Measurements from ENCODE around the gene DUOXA2.
"Not testable (repeated sequence)": the region's sequence is repeated elsewhere in the genome, so short reads cannot be mapped to it uniquely, and the experiment has no call there.

DUOXA2 gene

DNA sequence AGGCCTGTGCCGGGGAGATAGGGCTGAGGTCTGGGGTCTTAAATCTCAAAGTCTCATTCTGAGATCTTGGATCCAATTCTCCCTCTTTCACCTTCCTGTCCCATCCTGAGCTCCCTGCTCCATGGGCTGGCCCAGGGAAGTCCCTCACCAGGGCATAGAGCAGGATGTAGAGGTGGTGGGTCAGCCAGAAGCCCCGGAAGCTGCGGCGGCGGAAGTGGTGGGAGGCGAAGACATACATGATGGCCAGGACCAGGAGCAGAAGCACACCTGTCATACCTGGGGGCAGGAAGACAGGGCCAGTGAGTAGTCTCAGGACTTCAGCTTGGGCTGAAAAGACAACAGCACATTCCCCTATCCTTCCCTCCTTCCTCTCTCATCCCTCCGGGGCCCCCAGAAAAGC, 16.7 kb upstream of the DUOXA2 start:
- DNase-seq = no peak

DNA sequence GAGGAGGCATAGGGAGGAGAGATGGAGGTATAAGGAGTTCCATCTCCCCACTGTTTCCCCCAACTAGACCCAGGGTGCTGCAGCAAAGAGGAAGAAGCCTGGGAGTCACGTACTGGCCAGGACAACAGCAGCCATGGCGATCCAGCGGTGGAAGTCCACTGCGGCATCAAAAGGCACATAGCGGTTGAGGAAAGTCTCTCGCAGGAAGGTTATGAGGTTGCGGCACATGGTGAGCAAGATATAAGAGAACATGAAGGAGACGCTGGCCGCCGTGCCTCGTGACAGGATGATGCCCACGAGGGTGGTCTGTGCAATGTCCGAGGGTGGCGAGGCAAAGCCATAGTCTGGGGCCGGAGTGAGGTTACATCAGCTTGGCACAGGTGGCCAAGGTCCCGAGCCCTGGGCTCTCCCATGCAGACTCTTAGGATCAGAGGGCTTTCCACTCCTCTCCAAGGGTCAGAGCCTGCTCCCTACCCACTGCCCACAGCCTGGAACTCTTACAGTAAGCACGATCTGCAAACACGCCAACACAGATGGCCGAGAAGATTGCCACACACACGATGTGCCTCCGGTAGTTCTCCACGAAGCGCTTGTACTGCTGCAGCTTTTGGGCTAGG, 14.5 kb upstream of the DUOXA2 start:
- DNase-seq = no peak

DNA sequence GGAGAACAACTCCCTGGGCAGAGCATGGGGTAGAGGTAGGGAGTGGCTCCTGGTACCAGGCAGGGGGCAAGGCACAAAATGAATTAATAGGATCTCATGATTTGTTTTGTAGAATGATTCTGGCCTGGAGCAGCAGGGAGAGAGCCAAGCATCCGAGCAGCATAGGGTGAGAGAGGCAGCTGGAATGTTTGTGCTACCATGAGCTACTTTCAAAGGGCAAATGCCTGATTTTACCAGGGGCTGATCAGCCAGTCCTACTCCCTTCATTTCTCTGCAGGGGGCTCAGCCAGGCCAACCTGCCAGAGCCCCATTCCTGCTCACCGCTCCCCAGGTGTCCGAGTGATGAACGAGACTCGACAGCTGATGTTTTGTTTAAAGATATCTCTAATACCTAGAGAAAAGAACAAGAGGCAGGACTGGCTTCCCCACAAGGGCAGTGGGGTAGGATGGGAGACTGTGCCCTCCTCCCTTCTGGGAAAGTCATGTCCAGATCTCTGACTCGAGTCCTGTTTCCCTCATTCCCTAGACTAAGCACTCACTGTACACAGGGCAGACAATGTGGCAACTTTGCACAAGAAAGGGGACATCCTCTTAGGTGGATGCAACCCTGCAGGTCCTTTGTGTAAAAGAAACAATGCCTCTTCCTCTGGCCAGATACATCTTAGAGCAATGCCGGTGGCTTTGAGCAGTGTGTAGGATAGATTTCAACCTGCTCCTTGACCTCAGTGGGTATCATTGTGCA, 13.1 kb upstream of the DUOXA2 start:
- no peak for DNase-seq

DNA sequence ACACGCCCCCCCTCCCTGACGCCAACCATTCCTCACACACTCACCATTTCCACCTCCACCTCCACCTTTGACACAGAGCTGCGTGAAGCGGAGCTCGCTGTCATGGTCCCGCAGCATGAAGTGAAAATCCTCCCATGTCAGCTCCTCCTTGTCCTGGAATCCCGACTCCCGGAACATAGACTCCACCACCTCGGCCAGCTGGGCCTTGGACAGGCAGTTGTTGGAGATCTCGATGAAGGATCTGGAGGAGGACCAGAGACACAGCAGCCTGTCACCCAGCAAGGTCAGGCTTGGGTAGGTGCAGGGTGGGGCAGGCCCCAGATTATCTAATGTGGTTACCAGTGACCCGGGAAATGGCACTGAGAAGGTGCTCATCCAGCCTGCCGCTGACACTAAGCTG, 12.4 kb upstream of the DUOXA2 start:
- DNase-seq = no peak

DNA sequence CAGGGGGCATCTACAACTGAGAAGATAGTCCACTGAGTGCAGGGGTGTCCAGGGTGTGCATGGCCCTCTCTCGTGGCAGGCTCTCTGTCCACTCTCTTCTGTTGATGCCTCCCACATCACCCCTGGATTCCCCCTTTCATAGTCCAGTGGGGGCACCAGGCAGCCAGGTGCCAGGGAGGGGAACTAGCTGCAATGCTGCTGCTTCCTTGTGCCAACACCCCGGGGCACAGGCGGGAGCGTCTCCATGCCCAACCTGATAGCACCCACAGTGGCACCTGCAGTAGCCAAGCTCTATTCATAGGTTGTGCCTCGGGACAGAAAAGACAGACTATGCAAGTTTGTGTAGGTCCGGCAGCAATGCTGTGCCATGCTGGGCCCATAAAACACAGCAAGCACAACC, 11.9 kb upstream of the DUOXA2 start:
- DNase-seq = no peak

DNA sequence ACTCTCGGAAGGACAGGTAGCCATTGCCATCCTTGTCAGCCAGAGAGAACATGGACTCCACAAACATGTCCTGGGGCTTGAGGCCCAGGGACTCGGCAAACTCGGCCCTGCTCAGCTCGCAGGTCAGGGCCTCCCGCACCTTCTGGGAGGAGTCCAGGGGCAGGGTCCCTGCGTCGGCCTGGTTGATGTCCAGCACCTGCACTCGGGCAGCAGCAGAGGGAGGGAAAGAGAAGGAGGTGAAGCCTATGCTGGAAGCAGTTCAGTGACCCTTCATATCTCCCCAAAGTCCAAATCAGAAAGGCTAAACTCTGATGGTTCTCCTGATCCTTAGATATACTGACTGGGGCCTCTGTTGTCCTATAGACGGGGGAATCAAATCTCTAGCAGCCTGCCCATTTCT, 10.0 kb upstream of the DUOXA2 start:
- DNase-seq = not testable (repeated sequence)

DNA sequence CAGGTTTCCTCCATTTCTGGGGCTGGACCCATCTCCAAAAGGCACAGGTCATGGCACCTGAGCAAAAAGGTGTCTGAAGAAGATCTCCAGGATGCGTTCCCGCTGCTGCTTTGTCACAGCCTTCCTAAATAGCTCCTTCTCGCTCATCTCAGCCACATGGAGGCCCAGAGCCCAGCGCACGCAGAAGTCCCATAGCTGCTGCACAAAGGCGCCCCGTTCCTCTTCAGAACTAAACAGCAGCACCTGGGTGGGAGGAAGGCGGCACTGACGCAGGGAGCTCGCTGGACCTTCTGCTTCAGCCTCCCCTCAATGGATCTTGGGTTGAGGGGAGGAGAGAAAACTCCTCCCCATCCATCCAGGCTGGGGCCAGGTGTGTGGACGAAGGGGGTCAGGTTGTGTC, 8.5 kb upstream of the DUOXA2 start:
- DNase-seq = no peak

DNA sequence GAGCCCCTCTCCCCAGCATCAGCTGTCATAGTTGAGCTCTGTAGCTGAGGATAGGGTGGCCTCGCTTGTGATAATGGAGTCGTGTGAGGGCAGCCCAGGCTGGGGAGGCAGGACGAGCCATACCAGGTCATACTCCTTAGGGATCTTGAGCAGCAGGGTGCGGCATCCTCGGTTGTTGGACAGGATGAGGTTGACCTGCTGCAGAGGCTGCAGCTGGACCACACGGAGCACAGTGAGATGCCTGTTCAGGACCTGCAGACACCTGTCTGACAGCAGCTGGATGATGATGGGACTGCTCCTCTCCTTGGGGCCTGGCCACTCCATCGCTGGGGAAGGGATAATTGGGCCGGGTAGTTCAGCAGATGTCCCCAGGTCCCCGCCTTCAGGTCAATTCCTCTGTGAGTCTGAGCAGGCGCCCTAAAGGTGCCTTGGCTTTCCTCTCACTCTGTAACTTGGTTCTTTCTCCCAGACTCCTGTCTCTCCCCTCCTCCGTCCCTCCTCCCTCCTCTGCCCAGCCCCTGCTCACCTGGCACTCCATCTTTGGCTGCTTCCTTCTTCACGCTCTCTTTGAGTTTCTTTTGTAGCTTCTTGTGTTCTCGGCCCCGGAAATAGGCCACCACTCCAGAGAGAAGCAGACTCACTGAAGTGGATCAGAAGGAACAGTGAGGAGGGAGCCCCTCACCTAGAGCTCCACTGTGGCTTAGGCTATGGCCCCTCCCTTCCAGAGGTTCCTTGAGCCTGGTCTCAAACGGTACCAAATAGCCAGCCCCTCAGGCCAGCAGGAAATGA, 7.9 kb upstream of the DUOXA2 start:
- DNase-seq = no peak

DNA sequence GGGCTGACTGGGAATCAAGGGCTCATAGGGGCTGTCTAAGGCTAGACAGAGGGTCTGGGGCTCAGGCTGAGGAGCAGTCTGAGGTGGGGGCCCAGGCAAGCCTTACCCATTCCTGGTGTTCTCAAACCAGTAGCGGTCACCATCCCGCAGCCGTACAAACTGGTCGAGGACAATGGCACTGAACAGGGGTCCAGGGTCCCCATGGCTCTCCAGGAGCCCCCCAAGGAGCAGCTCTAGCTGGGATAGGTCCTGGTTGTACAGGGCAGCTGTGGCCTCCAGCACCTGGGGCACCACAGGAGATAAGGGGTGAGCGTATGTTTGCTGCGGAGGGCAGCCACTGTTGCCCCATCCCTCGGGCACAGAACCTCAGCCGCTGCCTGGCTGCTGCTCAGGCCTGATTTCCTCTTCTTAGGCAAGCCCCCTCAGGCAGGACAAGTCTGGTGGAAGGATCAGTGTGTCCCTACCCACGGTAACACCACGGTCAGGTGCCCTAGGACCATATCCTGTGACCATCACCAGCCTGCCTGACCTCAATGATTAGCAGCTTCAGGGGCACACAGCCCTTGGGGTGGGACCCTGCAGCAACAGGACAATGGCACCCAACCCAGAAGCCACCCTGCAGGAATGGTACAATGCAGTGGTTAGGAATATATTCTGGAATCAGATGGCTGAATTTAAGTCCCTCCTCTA, 6.0 kb upstream of the DUOXA2 start:
- no peak for DNase-seq

DNA sequence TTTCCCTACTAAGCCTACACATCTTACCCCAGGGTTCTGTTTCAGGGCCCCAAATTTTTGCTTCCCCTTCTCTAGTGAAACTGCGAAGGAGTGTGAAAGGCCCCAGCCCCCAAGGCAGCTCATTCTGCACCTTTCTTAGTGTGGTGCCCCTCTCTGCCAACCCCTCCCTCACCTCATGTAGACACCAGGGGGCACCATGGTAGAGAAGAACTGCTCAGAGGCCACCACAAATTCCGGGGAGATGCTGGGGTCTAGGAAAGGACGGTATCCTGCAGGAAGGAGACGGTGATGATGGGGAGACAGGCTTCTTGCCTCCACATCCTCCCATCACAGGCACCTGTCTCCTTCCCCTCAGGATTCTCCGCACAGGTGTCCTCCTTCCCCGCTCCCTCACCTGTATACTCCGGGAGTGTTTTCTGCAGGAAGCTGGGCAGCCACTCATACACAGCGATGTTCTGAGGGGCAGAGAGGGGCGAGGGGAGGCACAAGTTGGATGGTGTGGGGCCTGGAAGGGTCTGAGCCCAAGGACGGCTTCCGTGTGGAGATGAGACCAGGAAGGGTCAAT, 3.8 kb upstream of the DUOXA2 start:
- DNase-seq = no peak

DNA sequence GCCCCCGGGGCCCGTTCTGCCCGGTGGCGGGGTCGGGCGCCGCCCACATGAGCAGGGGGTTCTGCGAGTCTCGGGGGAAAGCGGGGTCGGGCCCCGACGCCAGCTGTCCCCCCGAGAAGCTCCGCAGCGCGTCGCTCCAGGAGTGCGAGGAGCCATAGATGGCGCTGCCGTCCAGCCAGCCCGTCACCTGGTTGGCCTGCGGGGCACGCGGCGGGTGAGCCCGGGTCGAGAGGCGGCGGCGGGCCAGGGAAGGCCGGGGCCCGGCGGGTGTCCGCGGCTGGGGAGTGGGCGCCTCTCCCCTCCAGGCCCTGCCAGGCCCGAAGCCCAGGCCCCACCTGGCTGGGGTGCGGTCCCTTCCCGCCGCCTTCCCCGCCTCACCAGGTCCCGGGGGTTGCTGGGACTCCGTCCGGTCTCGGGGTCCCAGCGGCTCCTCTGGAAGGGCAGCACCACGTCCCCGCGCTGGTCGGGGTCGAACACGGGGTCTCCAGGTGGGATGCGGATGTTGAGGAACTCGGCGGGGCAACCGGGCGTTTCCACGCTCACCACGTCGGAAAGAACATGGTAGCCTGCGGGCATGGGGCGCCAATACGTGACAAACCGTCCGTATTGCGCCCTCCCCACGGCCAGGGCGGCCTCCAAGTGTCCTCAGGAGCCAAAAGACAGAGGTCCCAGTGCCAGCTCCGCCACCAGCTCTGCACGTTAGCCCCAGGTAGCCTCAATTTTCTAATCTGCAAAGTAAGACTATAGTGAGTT, 2.6 kb upstream of the DUOXA2 start:
- DNase-seq = no peak

DNA sequence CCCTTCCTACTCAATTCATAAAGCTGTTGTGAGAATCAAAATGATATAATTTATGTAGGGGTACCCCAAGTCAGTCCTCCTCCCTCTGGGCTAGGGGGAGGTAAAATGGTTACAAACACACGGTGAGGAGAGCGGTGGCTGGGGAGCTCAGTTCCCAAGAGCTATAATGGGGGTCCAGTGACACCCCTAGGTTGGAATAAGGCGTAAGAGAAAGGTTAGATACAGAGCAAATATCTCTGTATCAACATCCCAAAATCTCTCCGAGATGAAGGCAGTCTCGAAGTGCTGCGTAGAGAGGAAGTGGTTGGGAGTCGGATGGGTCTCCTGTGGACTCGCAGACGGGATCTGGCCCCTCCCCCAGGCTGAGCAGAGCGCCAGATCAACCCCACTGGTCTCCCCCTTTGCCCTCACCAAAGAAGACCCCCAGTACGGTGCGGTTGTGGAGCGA, 2.0 kb upstream of the DUOXA2 start:
- no peak for DNase-seq

DNA sequence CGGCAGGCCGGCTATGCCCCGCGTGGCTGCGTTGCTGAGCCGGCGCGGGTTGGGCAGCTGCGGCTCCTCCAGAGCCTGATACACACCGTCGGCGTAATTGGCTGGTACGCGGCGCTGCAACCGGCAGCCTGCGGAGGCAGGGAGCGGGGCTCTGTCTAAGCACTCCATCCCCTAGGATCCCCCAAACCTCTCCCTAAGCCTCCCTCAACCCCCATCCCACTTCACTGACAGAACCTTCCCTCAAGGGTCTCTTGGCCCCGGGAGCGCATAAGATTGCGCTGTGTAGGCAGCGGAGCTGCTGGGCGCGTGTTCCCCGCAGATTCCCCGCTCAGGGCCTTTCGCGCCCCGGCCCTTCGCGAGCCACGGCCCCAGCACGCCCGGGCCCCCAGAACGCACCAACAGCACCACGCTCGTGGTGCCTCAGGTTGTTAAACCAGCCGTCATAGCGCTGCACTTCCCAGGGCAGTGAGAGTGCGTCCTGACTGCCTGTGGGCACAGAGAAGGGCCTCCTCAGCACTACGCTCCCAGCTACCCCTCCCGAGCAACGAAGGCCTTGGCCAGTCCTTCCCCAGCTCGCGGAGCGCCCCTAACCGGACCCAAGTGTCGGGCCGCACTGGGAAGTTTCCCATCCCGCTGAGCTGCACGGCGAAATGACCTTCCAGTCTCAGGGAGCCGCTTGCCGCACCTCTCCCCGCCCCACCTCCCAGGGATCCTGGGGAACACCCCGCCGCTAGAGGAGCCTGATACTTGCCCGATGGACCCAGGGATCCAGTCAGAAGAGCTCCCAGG, 1.3 kb upstream of the DUOXA2 start:
- no peak for DNase-seq

DNA sequence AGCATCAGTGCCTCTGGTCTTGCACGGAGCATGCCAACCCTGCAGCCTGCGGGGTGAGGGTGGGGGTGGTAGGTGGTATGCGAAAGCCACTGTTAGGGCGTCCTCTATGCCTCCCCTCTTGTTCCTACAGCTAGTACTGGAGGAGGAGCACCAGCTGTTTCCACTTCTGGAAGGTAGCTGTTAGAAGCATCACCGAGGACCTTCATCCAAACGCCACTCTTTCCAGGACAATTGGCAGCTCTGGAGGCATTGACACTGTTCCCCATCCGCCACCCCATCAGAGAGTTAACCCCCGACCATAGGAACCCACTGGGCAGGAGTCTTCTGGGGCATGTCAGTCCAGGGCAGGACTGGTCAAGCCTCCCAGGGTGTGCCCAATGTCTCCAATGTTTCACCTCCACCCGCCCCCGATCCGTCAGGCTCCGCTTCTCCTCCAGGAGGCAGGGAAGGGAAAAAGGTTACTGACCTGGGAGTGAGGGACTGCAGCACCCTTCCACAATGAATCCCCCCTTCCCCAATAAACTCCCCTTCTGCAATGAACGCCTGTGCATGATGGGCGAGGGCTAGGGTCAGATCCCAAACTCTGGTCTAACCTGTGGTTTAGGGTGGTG, 641 bp upstream of the DUOXA2 start:
- DNase-seq = no peak

DNA sequence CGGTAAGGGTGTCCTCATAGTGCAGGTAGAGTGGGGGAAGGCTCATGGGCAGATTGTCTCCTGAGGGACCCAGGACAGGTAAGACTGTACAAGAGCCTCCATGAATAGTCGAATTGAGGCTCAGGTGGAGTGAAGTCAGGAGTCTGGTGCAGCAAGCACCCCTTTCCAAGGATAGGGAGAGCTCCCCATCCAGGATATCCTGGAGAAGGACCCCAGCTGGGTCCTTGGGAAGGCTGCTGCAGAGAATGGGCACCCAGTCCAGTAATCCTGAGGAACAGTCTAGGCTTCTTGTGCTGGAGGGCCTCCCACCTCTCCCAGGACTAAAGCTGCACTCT, 592 bp downstream of the DUOXA2 start:
- no peak for DNase-seq

DNA sequence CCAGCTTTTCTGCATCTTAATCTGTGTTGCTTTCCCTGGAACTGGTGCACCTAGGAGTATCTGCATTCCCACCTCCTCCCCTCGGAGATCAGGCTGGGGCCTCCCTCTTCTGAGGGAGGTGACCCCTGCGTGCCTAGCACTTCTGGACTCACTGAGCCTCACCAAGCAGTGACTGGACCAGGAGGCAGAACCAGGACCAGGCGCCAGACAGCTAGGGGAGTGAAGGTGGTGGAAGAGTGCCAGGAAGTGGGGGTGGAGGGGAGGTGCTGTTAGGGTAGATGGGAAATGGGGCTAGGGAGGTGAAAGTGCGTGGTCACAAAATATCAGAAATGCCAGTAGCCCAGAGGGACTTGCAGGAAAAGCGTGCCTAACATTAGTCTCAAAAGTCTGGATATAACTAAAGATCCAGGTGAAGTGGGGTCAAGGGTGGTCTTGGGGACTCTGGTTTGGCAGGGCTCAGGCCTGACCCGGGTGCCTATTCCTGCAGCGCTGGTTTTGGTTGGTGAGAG, 1.2 kb downstream of the DUOXA2 start:
- no peak for DNase-seq

DNA sequence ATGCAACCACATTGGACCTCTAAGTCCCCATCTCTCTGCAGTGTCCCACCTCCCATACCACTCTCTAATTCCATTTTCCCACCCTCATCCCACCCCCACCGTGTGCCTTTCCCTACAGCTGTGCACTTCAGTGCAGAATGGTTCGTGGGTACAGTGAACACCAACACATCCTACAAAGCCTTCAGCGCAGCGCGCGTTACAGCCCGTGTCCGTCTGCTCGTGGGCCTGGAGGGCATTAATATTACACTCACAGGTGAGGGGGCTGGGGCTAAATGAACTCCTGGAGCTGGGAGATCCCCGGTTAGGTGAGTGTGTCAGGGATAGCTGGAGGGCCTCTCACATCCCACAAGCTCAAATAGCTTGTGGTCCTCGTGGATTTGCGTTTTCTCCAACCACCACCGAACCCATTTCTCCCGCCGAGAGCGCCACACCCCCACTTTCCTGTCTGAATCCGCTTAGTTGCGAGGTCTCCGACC, 1.9 kb downstream of the DUOXA2 start:
- no peak for DNase-seq

DNA sequence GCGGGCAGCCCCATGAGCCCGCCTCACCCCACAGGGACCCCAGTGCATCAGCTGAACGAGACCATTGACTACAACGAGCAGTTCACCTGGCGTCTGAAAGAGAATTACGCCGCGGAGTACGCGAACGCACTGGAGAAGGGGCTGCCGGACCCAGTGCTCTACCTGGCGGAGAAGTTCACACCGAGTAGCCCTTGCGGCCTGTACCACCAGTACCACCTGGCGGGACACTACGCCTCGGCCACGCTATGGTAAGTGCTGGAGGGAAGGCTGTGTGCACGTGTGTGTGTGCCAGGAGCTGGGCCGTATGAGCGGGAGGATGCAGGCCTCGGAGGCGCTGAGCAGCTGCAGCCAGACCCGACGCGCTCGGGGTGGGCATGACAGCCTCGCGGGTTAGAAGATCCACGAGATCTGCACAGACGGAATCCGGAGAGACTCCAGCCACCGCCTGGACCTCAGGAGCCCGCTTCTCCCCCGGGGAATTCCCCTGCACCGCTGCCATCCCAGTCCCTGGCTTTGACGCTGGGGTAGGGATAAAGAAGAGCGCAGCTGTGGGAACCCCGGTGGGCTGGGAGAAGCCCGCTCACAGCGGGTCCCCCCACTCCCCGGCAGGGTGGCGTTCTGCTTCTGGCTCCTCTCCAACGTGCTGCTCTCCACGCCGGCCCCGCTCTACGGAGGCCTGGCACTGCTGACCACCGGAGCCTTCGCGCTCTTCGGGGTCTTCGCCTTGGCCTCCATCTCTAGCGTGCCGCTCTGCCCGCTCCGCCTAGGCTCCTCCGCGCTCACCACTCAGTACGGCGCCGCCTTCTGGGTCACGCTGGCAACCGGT, 2.6 kb downstream of the DUOXA2 start:
- DNase-seq = peak; percentile 29

DNA sequence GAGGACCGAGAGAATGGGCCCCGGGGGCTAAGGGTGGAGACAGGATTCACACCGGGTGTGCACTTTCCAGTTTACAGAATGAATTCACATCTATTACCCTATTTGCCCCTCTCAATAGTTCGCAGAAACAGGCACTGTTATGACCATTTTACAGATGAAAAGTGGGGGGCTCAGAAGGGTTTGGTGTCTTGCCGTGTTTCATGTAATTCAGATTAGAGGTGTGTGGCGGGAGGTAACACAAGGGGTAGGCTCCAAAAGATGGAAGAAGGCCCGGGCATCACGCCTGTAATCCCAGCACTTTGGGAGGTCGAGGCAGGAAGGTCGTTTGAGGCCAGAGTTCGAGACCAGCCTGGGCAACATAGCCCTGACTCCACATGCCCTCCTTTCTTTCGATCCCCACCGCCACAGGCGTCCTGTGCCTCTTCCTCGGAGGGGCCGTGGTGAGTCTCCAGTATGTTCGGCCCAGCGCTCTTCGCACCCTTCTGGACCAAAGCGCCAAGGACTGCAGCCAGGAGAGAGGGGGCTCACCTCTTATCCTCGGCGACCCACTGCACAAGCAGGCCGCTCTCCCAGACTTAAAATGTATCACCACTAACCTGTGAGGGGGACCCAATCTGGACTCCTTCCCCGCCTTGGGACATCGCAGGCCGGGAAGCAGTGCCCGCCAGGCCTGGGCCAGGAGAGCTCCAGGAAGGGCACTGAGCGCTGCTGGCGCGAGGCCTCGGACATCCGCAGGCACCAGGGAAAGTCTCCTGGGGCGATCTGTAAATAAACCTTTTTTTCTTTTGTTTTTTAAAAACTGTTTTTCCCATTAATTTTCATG, 3.4 kb downstream of the DUOXA2 start:
- DNase-seq = no peak

Measured in CD4-positive, alpha-beta T cell treated with Interleukin-17A for 4 hours (primary cell).